Natural killer cell (primary cell): ENCODE results near the gene TEAD4. TPM values are rescaled to one million over a fixed set of nuclear protein-coding genes. Genes with fewer than 3 reads are reported as not detected.

Experiments used
- ATAC-seq, 3 donors: fragments of 150-1000 bp in 2 of 3; fragments of 200-7000 bp in 1 of 3; cut with Tn5 transposase; 1 replicate in 1 of 3; 2 replicates in 2 of 3; pipeline ENCODE4 v1.10.0; 2021; ENCODE audit warnings: mild to moderate bottlenecking in 2 of 3, moderate library complexity in 2 of 3
- DNase-seq, 2 donors: peaks; one replicate each; pipeline versions ENCODE4 v3.0.0 to v3.0.0-alpha.2; 2013 to 2021; ENCODE audit warnings: mixed read lengths in 1 of 2
- H3K27ac ChIP-seq: one replicate; pipeline ENCODE4 v1.5.1; 2013; ENCODE audit warnings: mild to moderate bottlenecking, low read length
- H3K27me3 ChIP-seq: one replicate; pipeline ENCODE4 v1.6.1; 2013; ENCODE audit warnings: low read length; ENCODE audit not compliant: control insufficient read depth, insufficient read depth
- H3K36me3 ChIP-seq: one replicate; pipeline ENCODE4 v1.6.1; 2013; ENCODE audit warnings: low read length; ENCODE audit not compliant: control insufficient read depth, insufficient read depth
- H3K4me1 ChIP-seq: one replicate; pipeline ENCODE4 v1.6.1; 2013; ENCODE audit warnings: low read length; ENCODE audit not compliant: control insufficient read depth, insufficient read depth
- H3K4me3 ChIP-seq: one replicate; pipeline ENCODE4 v1.5.1; 2013; ENCODE audit warnings: low read length
- H3K9me3 ChIP-seq: one replicate; pipeline ENCODE4 v1.6.1; 2013; ENCODE audit warnings: low read length; ENCODE audit not compliant: control insufficient read depth, insufficient read depth
- H3K27ac Mint-ChIP-seq, 2 donors: one replicate each; pipeline ENCODE4 v1.8.0; 2022; ENCODE audit warnings: mild to moderate bottlenecking in 2 of 2, mixed read lengths in 2 of 2, moderate library complexity in 1 of 2
- H3K27me3 Mint-ChIP-seq, 2 donors: one replicate each; pipeline ENCODE4 v1.8.0; 2022; ENCODE audit warnings: low read depth in 2 of 2, mixed read lengths in 2 of 2
- H3K36me3 Mint-ChIP-seq: one replicate; pipeline ENCODE4 v1.8.0; 2022; ENCODE audit warnings: mixed read lengths
- H3K4me1 Mint-ChIP-seq, 2 donors: one replicate each; pipeline ENCODE4 v1.8.0; 2022; ENCODE audit warnings: mixed read lengths in 2 of 2
- H3K4me3 Mint-ChIP-seq: one replicate; pipeline ENCODE4 v1.8.0; 2022; ENCODE audit warnings: mild to moderate bottlenecking, moderate library complexity, mixed read lengths
- H3K9me3 Mint-ChIP-seq, 2 donors: one replicate each; pipeline ENCODE4 v1.8.0; 2022; ENCODE audit warnings: mixed read lengths in 2 of 2
- CTCF ChIP-seq: fragments of 200-600 bp; IDR thresholded peaks from one replicate; pipeline ENCODE4 v1.8.0; 2022; ENCODE audit warnings: antibody characterized with exemption
- WGBS: methylation state at CpG from one replicate; pipeline ENCODE4 v1.1.7; 2013; ENCODE audit warnings: missing lambda C conversion rate; ENCODE audit not compliant: insufficient coverage; 5-methylcytosine and 5-hydroxymethylcytosine counted together
- intact Hi-C: fragments of 100-400 bp; cut with micrococcal nuclease; formaldehyde crosslinking; loops from one replicate; pipeline ENCODE4 v1.14.2; 2022
- total RNA-seq, 4 donors: library from RNA; stranded (reverse); fragments of 120-200 nt in 1 of 4; gene quantifications; one replicate each; pipeline versions ENCODE4 v1.2.3 to v1.2.4, GENCODE V29; 2013 to 2022

Gene TEAD4
- total RNA-seq, 3 donors from 2014 or later (not counting 1 experiment from before 2014, with no cell fraction given), result not detected

GRCh38 chr12:3042826-3043225, 83.6 kb downstream of the TEAD4 start:
- Mint-ChIP-seq H3K4me3 (no peak overlapping the region), H3K9me3 (no peaks in the 10 kb centered on the region), H3K36me3 (no peaks in the 10 kb centered on the region), H3K27ac (no peak overlapping the region), H3K27me3 (peaks cover 0 to 14% of the 10 kb centered on the region in 2 donors), H3K4me1 (no peaks in the 10 kb centered on the region)
- DNase-seq (no peak), ATAC-seq (no peak)
- H3K36me3 ChIP-seq, result no peaks in the 10 kb centered on the region
- H3K27ac ChIP-seq, result no peak overlapping the region
- H3K4me1 ChIP-seq, result peaks cover 3% of the 10 kb centered on the region
- H3K4me3 ChIP-seq, result no peak overlapping the region
- intact Hi-C loops, result loop anchor here (5.0 kb wide), 1 partner anchor 361 kb away; no protein-coding TSS in a partner anchor
- no peak for TF ChIP-seq CTCF
- H3K27me3 ChIP-seq, result no peaks in the 10 kb centered on the region
- WGBS, result 74% methylated on average over 4 of the region's 4 CpGs
- no peaks in the 10 kb centered on the region for H3K9me3 ChIP-seq

- Histone ChIP-seq H3K36me3 (no peaks in the 10 kb centered on the region), H3K27ac (no peak overlapping the region), H3K4me3 (no peak overlapping the region), H3K27me3 (no peaks in the 10 kb centered on the region), H3K9me3 (no peaks in the 10 kb centered on the region), H3K4me1 (peaks cover 3% of the 10 kb centered on the region)
- no peaks in the 10 kb centered on the region for H3K9me3 Mint-ChIP-seq
- no peak overlapping the region for H3K27ac Mint-ChIP-seq
- peaks cover 0 to 14% of the 10 kb centered on the region in 2 donors for H3K27me3 Mint-ChIP-seq
- H3K4me1 Mint-ChIP-seq, result no peaks in the 10 kb centered on the region
- 84% methylated on average over 7 of the region's 7 CpGs for WGBS
- intact Hi-C loops, result loop anchor here (5.0 kb wide), 1 partner anchor 361 kb away; no protein-coding TSS in a partner anchor
- ATAC-seq (no peak), DNase-seq (no peak)
- no peaks in the 10 kb centered on the region for H3K36me3 Mint-ChIP-seq
- TF ChIP-seq CTCF, result no peak
- no peak overlapping the region for H3K4me3 Mint-ChIP-seq
These were observed 84.2 kb downstream of the TEAD4 start for GRCh38 chr12:3043406-3043805.

- Mint-ChIP-seq H3K27ac (no peak overlapping the region), H3K4me1 (no peaks in the 10 kb centered on the region), H3K4me3 (no peak overlapping the region), H3K36me3 (no peaks in the 10 kb centered on the region), H3K27me3 (peaks cover 0 to 14% of the 10 kb centered on the region in 2 donors), H3K9me3 (no peaks in the 10 kb centered on the region)
- Histone ChIP-seq H3K36me3 (no peaks in the 10 kb centered on the region), H3K9me3 (no peaks in the 10 kb centered on the region), H3K27me3 (no peaks in the 10 kb centered on the region), H3K27ac (no peak overlapping the region), H3K4me1 (peaks cover 3% of the 10 kb centered on the region), H3K4me3 (no peak overlapping the region)
- TF ChIP-seq CTCF, result no peak
- no peak for ATAC-seq
- DNase-seq, result no peak
- 77% methylated on average over 8 of the region's 8 CpGs for WGBS
- intact Hi-C loops, result loop anchor here (5.0 kb wide), 1 partner anchor 362 kb away; no protein-coding TSS in a partner anchor
These were observed 85.0 kb downstream of the TEAD4 start for GRCh38 chr12:3044141-3044630.

- TF ChIP-seq CTCF, result no peak
- H3K9me3 Mint-ChIP-seq, result no peaks in the 10 kb centered on the region
- H3K27me3 Mint-ChIP-seq, result peaks cover 0 to 14% of the 10 kb centered on the region in 2 donors
- ATAC-seq (no peak), DNase-seq (no peak)
- H3K36me3 Mint-ChIP-seq, result no peaks in the 10 kb centered on the region
- Histone ChIP-seq H3K36me3 (no peaks in the 10 kb centered on the region), H3K4me3 (no peak overlapping the region), H3K27me3 (no peaks in the 10 kb centered on the region), H3K9me3 (no peaks in the 10 kb centered on the region), H3K4me1 (peaks cover 3% of the 10 kb centered on the region), H3K27ac (no peak overlapping the region)
- no peak overlapping the region for H3K27ac Mint-ChIP-seq
- intact Hi-C loops, result no loop called here
- WGBS, result 51% methylated on average over 4 of the region's 5 CpGs
- no peak overlapping the region for H3K4me3 Mint-ChIP-seq
- no peaks in the 10 kb centered on the region for H3K4me1 Mint-ChIP-seq
These were observed 86.3 kb downstream of the TEAD4 start for GRCh38 chr12:3045494-3045893.
